Measurements from ENCODE around the gene RBM20. TPM values are rescaled to one million over a fixed set of nuclear protein-coding genes. Genes with fewer than 3 reads are reported as not detected.

Gene RBM20
- total RNA-seq, 4 donors from 2014 or later, result 0.54 to 4.3 (median 1.5) TPM

GRCh38 chr10:110825508-110825907, 181.4 kb downstream of the RBM20 start:
- no peaks in the 10 kb centered on the region for H3K27me3 ChIP-seq
- TF ChIP-seq CTCF (IDR thresholded peaks at IDR 0.05) (no peak), POLR2A (IDR thresholded peaks at IDR 0.05) (no peak)
- WGBS, 2 donors, result 84 to 89% methylated on average over 1 of the region's 1 CpG
- peak overlapping the region; percentile 90 to 97 (median 96) for H3K27ac ChIP-seq
- no peaks in the 10 kb centered on the region for H3K36me3 ChIP-seq
- DNase-seq, result no peak
- no peak overlapping the region for H3K4me3 ChIP-seq (replicated peaks in 1 of 3)
- peaks cover 51 to 67% of the 10 kb centered on the region in 2 donors for H3K4me1 ChIP-seq
- H3K9me3 ChIP-seq, result no peaks in the 10 kb centered on the region
- intact Hi-C loops (cut with DNase I), result no loop called here

- H3K27ac ChIP-seq, result peak overlapping the region; percentile 19 to 62 (median 48)
Observed at GRCh38 chr10:110827410-110827809, 183.3 kb downstream of the RBM20 start.

GRCh38 chr10:110827875-110828274, 183.7 kb downstream of the RBM20 start:
- Histone ChIP-seq H3K36me3 (no peaks in the 10 kb centered on the region), H3K9me3 (no peaks in the 10 kb centered on the region), H3K27ac (peak overlapping the region; percentile 48 to 62 (median 60)), H3K4me1 (peaks cover 28 to 43% of the 10 kb centered on the region in 2 donors), H3K4me3 (replicated peaks in 1 of 3) (no peak overlapping the region), H3K27me3 (no peaks in the 10 kb centered on the region)
- WGBS, 2 donors, result 26 to 35% methylated on average over 7 to 8 of the region's 8 CpGs
- peak; percentile 75 to 87 for DNase-seq
- TF ChIP-seq POLR2A (IDR thresholded peaks at IDR 0.05), result peak in 1 of 2 donors; percentile 15
- no peak for TF ChIP-seq CTCF (IDR thresholded peaks at IDR 0.05)
- intact Hi-C loops (cut with DNase I), result no loop called here

More at GRCh38 chr10:110827410-110827809, 183.3 kb downstream of the RBM20 start:
- Histone ChIP-seq H3K4me3 (replicated peaks in 1 of 3) (no peak overlapping the region), H3K27me3 (no peaks in the 10 kb centered on the region), H3K4me1 (peaks cover 32 to 48% of the 10 kb centered on the region in 2 donors), H3K9me3 (no peaks in the 10 kb centered on the region), H3K36me3 (no peaks in the 10 kb centered on the region)
- TF ChIP-seq POLR2A (IDR thresholded peaks at IDR 0.05) (no peak), CTCF (IDR thresholded peaks at IDR 0.05) (no peak)
- WGBS, 2 donors, result 55 to 59% methylated on average over 4 of the region's 4 CpGs
- DNase-seq, result no peak
- intact Hi-C loops (cut with DNase I), result no loop called here

GRCh38 chr10:110828525-110828924, 184.4 kb downstream of the RBM20 start:
- H3K27ac ChIP-seq, result peak overlapping the region; percentile 48 to 62 (median 60)
- intact Hi-C loops (cut with DNase I), result no loop called here
- DNase-seq, result no peak

More at GRCh38 chr10:110828525-110828924, 184.4 kb downstream of the RBM20 start:
- no peaks in the 10 kb centered on the region for H3K9me3 ChIP-seq
- 44 to 85% methylated on average over 2 of the region's 2 CpGs for WGBS, 2 donors
- TF ChIP-seq POLR2A (IDR thresholded peaks at IDR 0.05) (no peak), CTCF (IDR thresholded peaks at IDR 0.05) (no peak)
- no peak overlapping the region for H3K4me3 ChIP-seq (replicated peaks in 1 of 3)
- H3K36me3 ChIP-seq, result no peaks in the 10 kb centered on the region
- no peaks in the 10 kb centered on the region for H3K27me3 ChIP-seq
- peaks cover 27 to 42% of the 10 kb centered on the region in 2 donors for H3K4me1 ChIP-seq

Measured in thyroid gland (tissue), 4 donors.